Measurements from ENCODE around the gene NBEAL1.

The NBEAL1 gene

DNA sequence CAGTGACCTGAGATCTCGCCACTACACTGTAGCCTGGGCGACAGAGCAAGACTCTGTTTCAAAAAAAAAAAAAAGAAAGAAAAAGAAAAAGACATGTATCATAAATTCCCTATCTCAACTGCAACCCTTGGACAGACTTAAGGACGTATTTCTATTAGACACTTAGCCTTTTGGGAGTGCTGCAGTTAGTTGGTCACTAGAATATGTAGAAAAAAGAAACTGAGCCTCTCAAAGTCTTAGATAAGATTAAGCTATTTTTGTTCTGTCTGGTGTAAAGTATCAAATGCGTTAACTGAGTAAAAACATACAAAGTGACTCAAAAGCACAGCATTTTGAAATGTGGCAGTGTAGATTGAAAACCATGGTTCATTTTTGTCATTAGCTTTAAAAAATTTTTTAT is 7.3 kb downstream of the NBEAL1 start:
- POLR2A ChIA-PET, result no interaction called here
- no peak for DNase-seq (ENCODE audit: extremely low spot score)
- TF ChIP-seq, protein P1, sequence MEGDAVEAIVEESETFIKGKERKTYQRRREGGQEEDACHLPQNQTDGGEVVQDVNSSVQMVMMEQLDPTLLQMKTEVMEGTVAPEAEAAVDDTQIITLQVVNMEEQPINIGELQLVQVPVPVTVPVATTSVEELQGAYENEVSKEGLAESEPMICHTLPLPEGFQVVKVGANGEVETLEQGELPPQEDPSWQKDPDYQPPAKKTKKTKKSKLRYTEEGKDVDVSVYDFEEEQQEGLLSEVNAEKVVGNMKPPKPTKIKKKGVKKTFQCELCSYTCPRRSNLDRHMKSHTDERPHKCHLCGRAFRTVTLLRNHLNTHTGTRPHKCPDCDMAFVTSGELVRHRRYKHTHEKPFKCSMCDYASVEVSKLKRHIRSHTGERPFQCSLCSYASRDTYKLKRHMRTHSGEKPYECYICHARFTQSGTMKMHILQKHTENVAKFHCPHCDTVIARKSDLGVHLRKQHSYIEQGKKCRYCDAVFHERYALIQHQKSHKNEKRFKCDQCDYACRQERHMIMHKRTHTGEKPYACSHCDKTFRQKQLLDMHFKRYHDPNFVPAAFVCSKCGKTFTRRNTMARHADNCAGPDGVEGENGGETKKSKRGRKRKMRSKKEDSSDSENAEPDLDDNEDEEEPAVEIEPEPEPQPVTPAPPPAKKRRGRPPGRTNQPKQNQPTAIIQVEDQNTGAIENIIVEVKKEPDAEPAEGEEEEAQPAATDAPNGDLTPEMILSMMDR (IDR thresholded peaks at IDR 0.05; ENCODE audit: control extremely low read depth, extremely low read depth, low read depth, missing control alignments), result no peak
- CTCF ChIA-PET, result interaction anchor here (1.3 kb wide), 1 partner anchor 15 kb away, joined by 3 read pairs; no protein-coding TSS in a partner anchor

DNA sequence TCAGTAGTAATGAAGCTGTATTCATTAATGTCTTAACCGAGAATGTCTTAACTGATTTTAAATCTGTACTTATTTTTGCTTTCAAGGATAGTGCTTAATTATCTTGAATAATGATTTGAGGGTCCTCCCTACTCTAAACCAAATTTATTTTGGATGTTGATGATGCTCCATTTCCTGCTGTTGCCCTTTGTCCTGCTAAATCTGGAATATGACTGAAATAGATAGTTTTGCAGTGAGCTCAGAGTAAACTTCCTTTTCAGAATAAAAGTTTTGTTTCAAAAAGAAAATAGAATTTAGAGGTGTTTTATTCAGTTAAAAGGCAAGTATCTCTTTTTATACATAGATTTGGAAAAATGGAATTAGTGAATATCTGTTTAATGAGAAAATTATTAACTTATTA is 8.1 kb downstream of the NBEAL1 start:
- TF ChIP-seq, protein P1 (IDR thresholded peaks at IDR 0.05; ENCODE audit: control extremely low read depth, extremely low read depth, low read depth, missing control alignments), result no peak
- CTCF ChIA-PET, result interaction anchor here (1.1 kb wide), 1 partner anchor 12 kb away, joined by 4 read pairs; no protein-coding TSS in a partner anchor
- DNase-seq (ENCODE audit: extremely low spot score), result no peak
- POLR2A ChIA-PET, result no interaction called here

DNA sequence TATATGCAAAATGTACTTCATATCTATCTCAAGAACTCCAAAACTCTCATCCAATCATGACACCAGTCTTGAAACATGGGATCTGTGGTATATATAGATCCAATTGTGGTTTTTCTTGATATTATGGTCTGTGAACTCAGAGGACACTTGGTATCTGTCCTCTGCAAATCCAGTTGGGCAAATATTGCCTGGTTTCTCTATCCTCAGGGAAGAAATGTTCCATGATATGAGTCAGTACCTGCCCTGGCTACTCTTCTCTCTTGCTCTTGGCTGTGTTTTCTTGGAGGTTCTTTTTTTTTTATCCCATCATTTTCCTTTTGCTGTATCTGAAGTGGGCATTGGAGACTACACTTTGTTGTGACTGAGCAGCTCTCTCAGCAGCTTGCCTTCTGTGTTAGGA is 10.9 kb downstream of the NBEAL1 start:
- TF ChIP-seq, protein P1 (IDR thresholded peaks at IDR 0.05; ENCODE audit: control extremely low read depth, extremely low read depth, low read depth, missing control alignments), result no peak
- ChIA-PET CTCF (interaction anchor here (1.4 kb wide), 1 partner anchor 24 kb away, joined by 4 read pairs; no protein-coding TSS in a partner anchor), POLR2A (no interaction called here)
- no peak for DNase-seq (ENCODE audit: extremely low spot score)

DNA sequence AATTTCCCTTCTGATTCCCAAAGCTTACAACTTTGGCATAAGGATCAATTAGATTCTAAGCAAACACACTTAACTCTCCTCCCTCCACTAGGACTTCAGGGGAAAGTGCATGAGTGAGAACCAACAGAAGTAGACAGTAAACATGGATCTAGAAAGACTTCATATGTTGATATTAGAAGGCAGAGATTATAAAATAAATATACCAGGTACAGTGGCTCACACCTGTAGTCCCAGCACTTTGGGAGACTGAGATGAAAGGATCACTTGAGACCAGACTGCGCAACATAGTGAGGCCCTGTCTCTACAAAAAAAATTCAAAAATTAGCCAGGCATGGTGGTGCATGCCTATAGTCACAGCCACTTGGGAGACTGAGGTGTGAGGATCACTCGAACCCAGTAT is 15.9 kb downstream of the NBEAL1 start:
- CTCF ChIA-PET, result interaction anchor here (1.1 kb wide), 1 partner anchor 13 kb away, joined by 3 read pairs; no protein-coding TSS in a partner anchor
- DNase-seq (ENCODE audit: extremely low spot score), result no peak
- POLR2A ChIA-PET, result no interaction called here
- TF ChIP-seq, protein P1 (IDR thresholded peaks at IDR 0.05; ENCODE audit: control extremely low read depth, extremely low read depth, low read depth, missing control alignments), result no peak

DNA sequence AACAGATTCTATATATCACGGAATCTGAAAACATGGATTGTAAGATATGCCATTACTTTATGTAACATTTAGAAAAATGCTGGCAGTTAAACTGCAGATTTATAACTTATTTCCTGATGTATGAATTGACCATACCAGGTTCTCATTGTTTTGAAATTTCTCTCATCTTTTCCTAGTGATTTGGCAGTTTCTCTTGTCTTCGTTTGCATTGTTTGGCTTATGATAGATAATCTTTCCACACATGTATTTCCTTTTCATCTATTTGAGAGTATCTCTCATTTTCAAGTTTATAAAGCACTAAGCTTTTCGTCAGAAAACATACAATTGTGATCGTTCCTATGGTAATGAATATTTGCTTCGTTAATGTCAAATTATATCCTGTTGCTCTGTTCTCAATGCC is 16.3 kb downstream of the NBEAL1 start:
- DNase-seq (ENCODE audit: extremely low spot score), result no peak
- ChIA-PET POLR2A (no interaction called here), CTCF (interaction anchor here (0.9 kb wide), 1 partner anchor 11 kb away, joined by 4 read pairs; no protein-coding TSS in a partner anchor)
- TF ChIP-seq, protein P1 (IDR thresholded peaks at IDR 0.05; ENCODE audit: control extremely low read depth, extremely low read depth, low read depth, missing control alignments), result no peak

DNA sequence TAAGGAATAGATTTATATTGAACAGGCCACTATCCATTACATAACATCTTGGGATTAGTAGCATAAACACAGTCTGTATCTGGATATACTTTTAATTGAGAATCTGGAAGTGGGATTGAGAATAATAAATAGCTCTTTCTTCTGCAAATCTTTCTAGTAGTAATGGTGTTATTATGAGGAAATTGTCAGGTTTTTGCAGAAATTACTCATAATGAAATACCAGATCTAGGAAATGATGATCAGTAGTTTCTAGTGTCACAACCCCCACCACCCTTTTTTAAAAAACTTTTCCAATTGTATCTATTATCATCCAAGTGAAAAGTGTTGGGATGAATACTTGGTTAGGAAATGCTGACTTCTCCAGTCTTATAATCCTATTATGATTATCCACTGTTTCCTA is 18.7 kb downstream of the NBEAL1 start:
- TF ChIP-seq, protein P1 (IDR thresholded peaks at IDR 0.05; ENCODE audit: control extremely low read depth, extremely low read depth, low read depth, missing control alignments), result no peak
- ChIA-PET CTCF (interaction anchor here (1.5 to 1.7 kb wide), 2 partner anchors 9 to 18 kb away, joined by 3 to 8 read pairs; no protein-coding TSS in a partner anchor), POLR2A (no interaction called here)
- no peak for DNase-seq (ENCODE audit: extremely low spot score)

Measured in GM10248 (cell line).